ENCODE measurements around the gene GRIK1.

DNA sequence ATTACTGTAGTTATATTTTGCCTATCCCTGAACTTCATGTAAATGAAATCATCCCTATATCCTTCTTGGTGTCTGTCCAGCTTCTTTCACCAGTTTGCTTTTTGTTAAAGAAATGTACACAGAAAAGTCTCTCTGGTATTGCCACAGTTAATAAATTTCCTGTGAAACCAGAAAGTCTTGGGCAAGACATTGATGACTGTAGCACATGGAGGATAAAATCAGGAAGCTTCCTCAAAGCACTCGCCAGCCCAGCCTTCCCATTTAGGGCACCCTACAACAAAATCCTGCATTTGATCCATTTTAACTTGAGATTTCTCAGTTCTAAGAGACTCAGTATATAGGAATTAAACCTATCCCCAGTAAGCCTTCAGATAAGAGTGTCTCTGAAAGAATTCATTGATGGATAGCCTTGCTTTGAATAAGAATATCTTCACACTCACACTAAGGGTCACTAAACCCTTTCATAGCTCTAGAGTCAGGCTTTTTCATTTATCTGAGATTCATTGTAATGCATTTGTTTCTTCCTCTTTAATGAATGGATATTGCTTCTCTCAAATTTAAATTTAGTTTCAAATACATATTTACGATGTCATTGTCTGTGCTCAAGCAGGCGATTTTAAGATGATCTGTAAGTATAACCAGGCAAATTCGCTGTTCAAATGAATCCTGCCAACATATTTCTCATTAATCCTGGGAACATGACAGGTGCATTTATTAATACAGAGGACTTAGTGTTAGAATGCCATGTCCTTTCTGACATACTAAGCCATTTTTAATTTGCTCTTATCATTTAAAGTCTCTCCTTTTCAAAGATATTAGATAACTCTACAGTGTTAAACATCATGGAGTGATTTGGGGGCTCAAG is 153.1 kb downstream of the GRIK1 start:
- TF ChIP-seq, protein P1, sequence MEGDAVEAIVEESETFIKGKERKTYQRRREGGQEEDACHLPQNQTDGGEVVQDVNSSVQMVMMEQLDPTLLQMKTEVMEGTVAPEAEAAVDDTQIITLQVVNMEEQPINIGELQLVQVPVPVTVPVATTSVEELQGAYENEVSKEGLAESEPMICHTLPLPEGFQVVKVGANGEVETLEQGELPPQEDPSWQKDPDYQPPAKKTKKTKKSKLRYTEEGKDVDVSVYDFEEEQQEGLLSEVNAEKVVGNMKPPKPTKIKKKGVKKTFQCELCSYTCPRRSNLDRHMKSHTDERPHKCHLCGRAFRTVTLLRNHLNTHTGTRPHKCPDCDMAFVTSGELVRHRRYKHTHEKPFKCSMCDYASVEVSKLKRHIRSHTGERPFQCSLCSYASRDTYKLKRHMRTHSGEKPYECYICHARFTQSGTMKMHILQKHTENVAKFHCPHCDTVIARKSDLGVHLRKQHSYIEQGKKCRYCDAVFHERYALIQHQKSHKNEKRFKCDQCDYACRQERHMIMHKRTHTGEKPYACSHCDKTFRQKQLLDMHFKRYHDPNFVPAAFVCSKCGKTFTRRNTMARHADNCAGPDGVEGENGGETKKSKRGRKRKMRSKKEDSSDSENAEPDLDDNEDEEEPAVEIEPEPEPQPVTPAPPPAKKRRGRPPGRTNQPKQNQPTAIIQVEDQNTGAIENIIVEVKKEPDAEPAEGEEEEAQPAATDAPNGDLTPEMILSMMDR (IDR thresholded peaks at IDR 0.05): no peak
- TF ChIP-seq POLR2A (IDR thresholded peaks at IDR 0.05): no peak
